Stomach (tissue), 4 donors: ENCODE measurements around the gene HTRA3.

Experiments
- POLR2A ChIP-seq, 4 donors: fragments of 450-650 bp; IDR thresholded peaks; one replicate each; pipeline ENCODE4 v1.6.1; 2016; ENCODE audit warnings: antibody characterized with exemption in 4 of 4, control low read depth in 2 of 4, mild to moderate bottlenecking in 1 of 4, moderate library complexity in 1 of 4
- TF ChIP-seq, protein P1 (sequence below), 7 experiments: fragments of 450-650 bp in 4 of 7; fragments of 200-600 bp in 3 of 7; sonication (generic) in 3 of 7; IDR thresholded peaks; one replicate each; pipeline ENCODE4 v1.5.1; 2016 to 2019; ENCODE audit warnings: antibody characterized with exemption in 7 of 7, control low read depth in 2 of 7, mild to moderate bottlenecking in 1 of 7

DNA sequence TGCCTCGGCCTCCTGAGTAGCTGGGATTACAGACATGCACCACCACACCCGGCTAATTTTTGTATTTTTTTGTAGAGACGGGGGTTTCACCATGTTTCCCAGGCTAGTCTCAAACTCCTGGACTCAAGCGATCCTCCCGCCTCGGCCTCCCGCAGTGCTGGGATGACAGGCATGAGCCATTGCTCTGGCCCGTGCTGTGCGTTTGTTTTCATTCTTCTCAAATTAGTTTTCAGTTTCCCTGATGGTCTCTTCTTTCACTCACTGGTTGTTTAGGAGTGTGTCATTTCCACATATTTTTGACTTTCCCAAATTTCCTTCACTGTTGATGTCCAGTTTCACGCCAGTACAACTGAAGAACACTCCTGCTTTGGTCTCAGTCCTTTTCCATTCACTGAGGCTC is 38.7 kb upstream of the HTRA3 start:
- TF ChIP-seq, protein P1, sequence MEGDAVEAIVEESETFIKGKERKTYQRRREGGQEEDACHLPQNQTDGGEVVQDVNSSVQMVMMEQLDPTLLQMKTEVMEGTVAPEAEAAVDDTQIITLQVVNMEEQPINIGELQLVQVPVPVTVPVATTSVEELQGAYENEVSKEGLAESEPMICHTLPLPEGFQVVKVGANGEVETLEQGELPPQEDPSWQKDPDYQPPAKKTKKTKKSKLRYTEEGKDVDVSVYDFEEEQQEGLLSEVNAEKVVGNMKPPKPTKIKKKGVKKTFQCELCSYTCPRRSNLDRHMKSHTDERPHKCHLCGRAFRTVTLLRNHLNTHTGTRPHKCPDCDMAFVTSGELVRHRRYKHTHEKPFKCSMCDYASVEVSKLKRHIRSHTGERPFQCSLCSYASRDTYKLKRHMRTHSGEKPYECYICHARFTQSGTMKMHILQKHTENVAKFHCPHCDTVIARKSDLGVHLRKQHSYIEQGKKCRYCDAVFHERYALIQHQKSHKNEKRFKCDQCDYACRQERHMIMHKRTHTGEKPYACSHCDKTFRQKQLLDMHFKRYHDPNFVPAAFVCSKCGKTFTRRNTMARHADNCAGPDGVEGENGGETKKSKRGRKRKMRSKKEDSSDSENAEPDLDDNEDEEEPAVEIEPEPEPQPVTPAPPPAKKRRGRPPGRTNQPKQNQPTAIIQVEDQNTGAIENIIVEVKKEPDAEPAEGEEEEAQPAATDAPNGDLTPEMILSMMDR (IDR thresholded peaks at IDR 0.05) = no peak
- no peak for TF ChIP-seq POLR2A (IDR thresholded peaks at IDR 0.05)
